ENCODE data around the gene SGCE. TPM values are rescaled to one million over a fixed set of nuclear protein-coding genes. Genes with fewer than 3 reads are reported as not detected.

SGCE gene
- total RNA-seq, 4 donors from 2014 or later = 72.3 to 108 (median 85.8) TPM

DNA sequence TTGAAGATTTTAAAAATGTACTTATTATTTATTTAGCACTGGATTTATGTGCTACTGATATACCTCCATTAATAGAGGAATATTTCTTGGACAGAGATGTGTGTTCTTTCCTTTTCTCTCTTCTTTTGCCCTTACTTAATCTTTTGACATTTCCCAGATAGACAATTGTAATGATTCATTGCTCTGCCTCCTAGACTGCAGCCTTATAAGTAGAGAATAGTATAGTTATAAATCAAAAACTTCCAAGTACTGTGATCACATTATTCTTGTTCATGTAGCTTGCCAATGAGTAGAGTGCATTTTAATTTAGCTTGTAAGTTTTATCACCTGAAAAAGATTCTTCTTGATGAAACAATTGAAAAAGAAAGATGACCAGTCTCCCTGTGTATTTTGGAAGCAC is 98.7 kb downstream of the SGCE start:
- H3K27me3 ChIP-seq = no peaks in the 10 kb centered on the region
- no peaks in the 10 kb centered on the region for H3K4me1 ChIP-seq
- DNase-seq = no peak
- H3K9me3 ChIP-seq = no peaks in the 10 kb centered on the region
- no peaks in the 10 kb centered on the region for H3K36me3 ChIP-seq
- no peak overlapping the region for H3K4me3 ChIP-seq (replicated peaks in 1 of 3)
- TF ChIP-seq, protein P1, sequence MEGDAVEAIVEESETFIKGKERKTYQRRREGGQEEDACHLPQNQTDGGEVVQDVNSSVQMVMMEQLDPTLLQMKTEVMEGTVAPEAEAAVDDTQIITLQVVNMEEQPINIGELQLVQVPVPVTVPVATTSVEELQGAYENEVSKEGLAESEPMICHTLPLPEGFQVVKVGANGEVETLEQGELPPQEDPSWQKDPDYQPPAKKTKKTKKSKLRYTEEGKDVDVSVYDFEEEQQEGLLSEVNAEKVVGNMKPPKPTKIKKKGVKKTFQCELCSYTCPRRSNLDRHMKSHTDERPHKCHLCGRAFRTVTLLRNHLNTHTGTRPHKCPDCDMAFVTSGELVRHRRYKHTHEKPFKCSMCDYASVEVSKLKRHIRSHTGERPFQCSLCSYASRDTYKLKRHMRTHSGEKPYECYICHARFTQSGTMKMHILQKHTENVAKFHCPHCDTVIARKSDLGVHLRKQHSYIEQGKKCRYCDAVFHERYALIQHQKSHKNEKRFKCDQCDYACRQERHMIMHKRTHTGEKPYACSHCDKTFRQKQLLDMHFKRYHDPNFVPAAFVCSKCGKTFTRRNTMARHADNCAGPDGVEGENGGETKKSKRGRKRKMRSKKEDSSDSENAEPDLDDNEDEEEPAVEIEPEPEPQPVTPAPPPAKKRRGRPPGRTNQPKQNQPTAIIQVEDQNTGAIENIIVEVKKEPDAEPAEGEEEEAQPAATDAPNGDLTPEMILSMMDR (IDR thresholded peaks at IDR 0.05) = no peak
- TF ChIP-seq POLR2A (IDR thresholded peaks at IDR 0.05) = no peak
- H3K27ac ChIP-seq = no peak overlapping the region
- intact Hi-C loops (cut with DNase I) = no loop called here

GRCh38 chr7:94556028-94556427 is 99.9 kb downstream of the SGCE start:
- no peaks in the 10 kb centered on the region for H3K36me3 ChIP-seq
- H3K27ac ChIP-seq = no peak overlapping the region
- no peak overlapping the region for H3K4me3 ChIP-seq (replicated peaks in 1 of 3)

DNA sequence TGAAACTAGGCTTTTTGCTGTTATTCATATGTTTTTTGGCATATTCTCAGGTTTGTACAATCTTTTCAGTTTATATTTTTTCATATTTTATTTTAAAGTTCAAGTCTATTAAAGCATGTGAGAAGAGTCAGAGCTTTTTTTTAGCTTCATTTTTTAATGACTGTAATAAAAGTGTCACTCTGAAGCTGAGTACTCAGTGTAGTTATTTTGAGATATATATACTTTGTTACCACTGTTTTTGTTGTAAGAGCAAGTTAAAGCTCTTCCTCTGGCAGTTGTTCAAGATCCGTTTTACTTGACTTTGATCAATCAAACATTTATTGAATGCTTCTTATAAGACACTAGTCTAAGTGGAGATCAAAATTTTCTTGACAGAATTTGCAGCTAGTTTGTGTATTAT is 108.8 kb downstream of the SGCE start:
- intact Hi-C loops (cut with DNase I) = no loop called here
- no peaks in the 10 kb centered on the region for H3K27me3 ChIP-seq
- 63 to 69% methylated on average over 1 of the region's 1 CpG for WGBS, 2 donors
- no peaks in the 10 kb centered on the region for H3K4me1 ChIP-seq
- H3K36me3 ChIP-seq = no peaks in the 10 kb centered on the region
- H3K9me3 ChIP-seq = no peaks in the 10 kb centered on the region
- TF ChIP-seq, protein P1 (IDR thresholded peaks at IDR 0.05) = no peak
- TF ChIP-seq POLR2A (IDR thresholded peaks at IDR 0.05) = no peak
- no peak for DNase-seq
- no peak overlapping the region for H3K27ac ChIP-seq
- no peak overlapping the region for H3K4me3 ChIP-seq (replicated peaks in 1 of 3)

More at GRCh38 chr7:94556028-94556427, 99.9 kb downstream of the SGCE start:
- H3K27me3 ChIP-seq = no peaks in the 10 kb centered on the region
- intact Hi-C loops (cut with DNase I) = no loop called here
- no peak for DNase-seq
- no peaks in the 10 kb centered on the region for H3K9me3 ChIP-seq
- no peaks in the 10 kb centered on the region for H3K4me1 ChIP-seq
- TF ChIP-seq, protein P1 (IDR thresholded peaks at IDR 0.05) = no peak
- WGBS, 2 donors = 90% methylated on average over 2 of the region's 2 CpGs

GRCh38 chr7:94540428-94540827 is 115.5 kb downstream of the SGCE start:
- Histone ChIP-seq H3K4me3 (replicated peaks in 1 of 3) (no peak overlapping the region), H3K9me3 (no peaks in the 10 kb centered on the region), H3K4me1 (no peaks in the 10 kb centered on the region), H3K27ac (no peak overlapping the region), H3K27me3 (no peaks in the 10 kb centered on the region), H3K36me3 (peaks cover 4 to 6% of the 10 kb centered on the region in 2 donors)
- DNase-seq = no peak
- WGBS, 2 donors = 89 to 92% methylated on average over 1 of the region's 1 CpG
- TF ChIP-seq POLR2A (IDR thresholded peaks at IDR 0.05) = no peak
- TF ChIP-seq, protein P1 (IDR thresholded peaks at IDR 0.05) = no peak
- intact Hi-C loops (cut with DNase I) = no loop called here

Other genes starting within 250 kb of the SGCE start
- 10 to 100 TPM; 34.4 to 52.5 (median 39.0) TPM for gene CASD1, start 146.3 kb downstream of the SGCE start, total RNA-seq